Esophagus (tissue), 2 donors: ENCODE measurements around the gene FCF1. TPM values are rescaled to one million over a fixed set of nuclear protein-coding genes. Genes with fewer than 3 reads are reported as not detected.

Experiments used
- H3K27ac ChIP-seq, 2 donors: one replicate each; pipeline ENCODE4 v1.5.1; 2013; ENCODE audit warnings: low read depth in 2 of 2, mild to moderate bottlenecking in 2 of 2, inconsistent platforms in 1 of 2, low read length in 1 of 2, moderate library complexity in 1 of 2
- H3K27me3 ChIP-seq, 2 donors: one replicate each; pipeline ENCODE4 v1.6.1; 2013; ENCODE audit warnings: low read length in 2 of 2, control low read depth in 1 of 2, mild to moderate bottlenecking in 1 of 2; ENCODE audit not compliant: insufficient read depth in 2 of 2, control insufficient read depth in 1 of 2
- H3K36me3 ChIP-seq, 2 donors: one replicate each; pipeline ENCODE4 v1.6.1; 2013; ENCODE audit warnings: low read length in 1 of 2; ENCODE audit not compliant: control insufficient read depth in 2 of 2, insufficient read depth in 2 of 2
- H3K4me1 ChIP-seq, 2 donors: one replicate each; pipeline ENCODE4 v1.6.1; 2013; ENCODE audit warnings: low read length in 1 of 2; ENCODE audit not compliant: control insufficient read depth in 2 of 2, insufficient read depth in 2 of 2
- H3K4me3 ChIP-seq, 2 donors: one replicate each; pipeline ENCODE4 v1.5.1; 2013; ENCODE audit warnings: low read length in 2 of 2, mild to moderate bottlenecking in 2 of 2, low read depth in 1 of 2, moderate library complexity in 1 of 2
- H3K9me3 ChIP-seq, 2 donors: one replicate each; pipeline ENCODE4 v1.6.1; 2013; ENCODE audit warnings: mild to moderate bottlenecking in 2 of 2, low read depth in 1 of 2, low read length in 1 of 2, moderate library complexity in 1 of 2; ENCODE audit not compliant: control insufficient read depth in 2 of 2, insufficient read depth in 1 of 2
- WGBS, 2 donors: extraction: QIAGEN DNeasy Blood & Tissue Kit; methylation state at CpG; one replicate each; pipeline ENCODE4 v1.1.7; 2013; 5-methylcytosine and 5-hydroxymethylcytosine counted together
- polyA plus RNA-seq, 2 donors: library from polyadenylated mRNA; stranded (reverse); fragments of 200-250 nt; gene quantifications; one replicate each; pipeline ENCODE4 v1.2.3, GENCODE V29; 2013
- donor health status: healthy with polysubstance abuse.
- donor health status: Bipolar disorder and iron deficiency.

FCF1 gene
- polyA plus RNA-seq, 2 donors: 4.4 to 19.8 TPM

DNA sequence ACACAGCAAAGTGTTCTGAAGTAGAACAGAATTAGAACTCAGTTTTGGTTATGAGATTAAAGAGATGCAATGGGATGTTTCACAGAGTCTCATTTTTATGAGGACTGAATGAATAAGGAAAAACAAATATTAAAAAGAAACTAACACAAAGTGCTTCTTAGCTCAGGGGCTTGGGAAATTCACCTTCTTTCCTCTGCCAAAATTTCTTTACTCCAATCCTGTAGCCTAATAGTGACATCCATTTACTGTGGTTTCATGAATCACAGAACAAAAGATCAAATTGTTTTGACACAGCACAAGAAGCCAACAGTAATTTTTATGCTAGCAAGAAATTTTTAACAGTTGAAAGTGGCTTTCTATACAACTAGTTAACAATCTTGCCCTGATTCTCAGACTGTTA, 37.7 kb upstream of the FCF1 start:
- Histone ChIP-seq H3K27me3 (no peaks in the 10 kb centered on the region), H3K4me1 (no peaks in the 10 kb centered on the region), H3K9me3 (no peaks in the 10 kb centered on the region), H3K4me3 (no peak overlapping the region), H3K36me3 (peaks cover 7 to 19% of the 10 kb centered on the region in 2 donors), H3K27ac (no peak overlapping the region)

DNA sequence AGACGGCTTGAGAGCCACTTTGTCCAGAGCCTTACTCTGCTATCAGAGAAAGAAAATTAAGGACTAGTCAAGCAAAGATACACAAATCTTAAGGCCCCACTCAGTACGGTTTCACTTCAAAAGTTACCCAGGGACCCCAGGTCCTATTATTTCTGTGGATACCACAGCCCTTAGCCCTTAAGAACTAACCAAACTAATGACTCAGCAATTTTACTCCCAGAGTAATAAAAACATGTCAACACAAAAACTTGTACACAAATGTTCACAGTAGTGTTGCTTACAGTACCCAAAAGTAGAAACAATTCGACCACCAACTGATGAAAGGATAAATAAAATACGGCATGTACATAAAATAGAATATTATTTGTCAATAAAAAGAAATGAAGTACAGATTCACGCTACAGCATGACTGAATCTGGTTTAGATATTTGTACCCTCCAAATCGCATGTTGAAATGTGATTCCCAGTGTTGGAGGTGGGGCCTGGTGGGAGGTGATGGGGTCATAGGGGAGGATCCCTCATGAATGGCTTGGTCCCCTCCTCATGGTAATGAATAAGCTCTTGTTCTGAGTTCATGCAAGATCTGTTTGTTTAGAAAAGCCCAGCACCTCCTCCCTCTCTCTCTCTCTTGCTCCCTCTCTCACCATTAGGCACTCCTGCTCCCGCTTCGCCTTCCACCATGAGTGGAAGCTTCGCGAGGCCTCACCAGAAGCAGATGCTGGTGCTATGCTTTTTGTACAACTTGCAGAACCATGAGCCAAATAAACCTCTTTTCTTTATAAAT, 30.6 kb upstream of the FCF1 start:
- 91 to 92% methylated on average over 10 of the region's 10 CpGs for WGBS, 2 donors
- H3K9me3 ChIP-seq: no peaks in the 10 kb centered on the region
- H3K4me1 ChIP-seq: no peaks in the 10 kb centered on the region
- peaks cover 0 to 13% of the 10 kb centered on the region in 2 donors for H3K36me3 ChIP-seq
- no peak overlapping the region for H3K4me3 ChIP-seq
- H3K27ac ChIP-seq: no peak overlapping the region
- H3K27me3 ChIP-seq: no peaks in the 10 kb centered on the region

- Histone ChIP-seq H3K4me1 (no peaks in the 10 kb centered on the region), H3K36me3 (peaks cover 0 to 10% of the 10 kb centered on the region in 2 donors), H3K4me3 (no peak overlapping the region), H3K9me3 (no peaks in the 10 kb centered on the region), H3K27me3 (no peaks in the 10 kb centered on the region), H3K27ac (no peak overlapping the region)
- WGBS, 2 donors: 67 to 70% methylated on average over 3 of the region's 3 CpGs
These were observed 29.5 kb upstream of the FCF1 start for GRCh38 chr14:74683406-74683805.

DNA sequence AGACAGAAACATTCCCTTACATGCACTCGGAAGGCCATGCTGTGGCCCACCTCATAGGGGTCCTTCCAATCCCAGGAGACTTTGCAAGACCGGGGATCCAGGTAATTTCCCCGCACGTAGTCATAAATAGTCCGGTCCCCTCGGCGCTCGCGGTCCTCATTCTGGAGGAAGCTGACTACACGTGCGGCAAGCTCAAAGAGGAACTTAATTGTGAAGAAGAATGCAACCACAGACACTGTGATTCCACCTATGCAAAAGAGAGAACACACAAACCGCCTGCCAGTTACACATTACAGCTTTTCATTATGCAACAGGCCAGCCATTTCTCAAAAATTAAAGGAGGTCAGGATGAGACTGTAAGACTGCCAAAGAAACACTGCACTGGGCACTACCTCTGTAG, 28.5 kb upstream of the FCF1 start:
- Histone ChIP-seq H3K9me3 (no peaks in the 10 kb centered on the region), H3K27me3 (no peaks in the 10 kb centered on the region), H3K27ac (no peak overlapping the region), H3K4me1 (no peaks in the 10 kb centered on the region), H3K4me3 (no peak overlapping the region), H3K36me3 (peaks cover 0 to 10% of the 10 kb centered on the region in 2 donors)
- 82 to 86% methylated on average over 12 of the region's 12 CpGs for WGBS, 2 donors

DNA sequence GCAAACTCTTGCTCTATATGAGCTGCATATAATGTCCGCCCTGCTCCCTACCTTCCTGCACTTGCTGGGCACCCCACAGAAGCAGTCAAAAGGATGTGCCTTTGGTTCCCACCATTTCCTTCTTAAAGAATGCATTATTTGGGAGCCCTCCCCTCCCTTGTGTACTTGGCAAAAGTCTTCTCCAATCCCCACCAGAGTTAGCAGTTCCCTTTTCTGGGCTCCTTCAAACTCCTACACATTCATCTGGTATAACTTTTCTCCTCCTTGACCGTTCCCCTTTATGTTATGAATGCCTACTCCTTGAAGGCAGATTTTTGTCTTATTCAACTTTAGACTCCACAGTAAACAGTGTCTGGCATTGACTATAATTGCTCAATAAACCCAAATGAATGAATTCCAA, 27.9 kb upstream of the FCF1 start:
- H3K4me1 ChIP-seq: no peaks in the 10 kb centered on the region
- WGBS, 2 donors: 91 to 95% methylated on average over 2 of the region's 2 CpGs
- H3K9me3 ChIP-seq: no peaks in the 10 kb centered on the region
- peaks cover 0 to 12% of the 10 kb centered on the region in 2 donors for H3K36me3 ChIP-seq
- H3K27me3 ChIP-seq: no peaks in the 10 kb centered on the region
- no peak overlapping the region for H3K27ac ChIP-seq
- no peak overlapping the region for H3K4me3 ChIP-seq

DNA sequence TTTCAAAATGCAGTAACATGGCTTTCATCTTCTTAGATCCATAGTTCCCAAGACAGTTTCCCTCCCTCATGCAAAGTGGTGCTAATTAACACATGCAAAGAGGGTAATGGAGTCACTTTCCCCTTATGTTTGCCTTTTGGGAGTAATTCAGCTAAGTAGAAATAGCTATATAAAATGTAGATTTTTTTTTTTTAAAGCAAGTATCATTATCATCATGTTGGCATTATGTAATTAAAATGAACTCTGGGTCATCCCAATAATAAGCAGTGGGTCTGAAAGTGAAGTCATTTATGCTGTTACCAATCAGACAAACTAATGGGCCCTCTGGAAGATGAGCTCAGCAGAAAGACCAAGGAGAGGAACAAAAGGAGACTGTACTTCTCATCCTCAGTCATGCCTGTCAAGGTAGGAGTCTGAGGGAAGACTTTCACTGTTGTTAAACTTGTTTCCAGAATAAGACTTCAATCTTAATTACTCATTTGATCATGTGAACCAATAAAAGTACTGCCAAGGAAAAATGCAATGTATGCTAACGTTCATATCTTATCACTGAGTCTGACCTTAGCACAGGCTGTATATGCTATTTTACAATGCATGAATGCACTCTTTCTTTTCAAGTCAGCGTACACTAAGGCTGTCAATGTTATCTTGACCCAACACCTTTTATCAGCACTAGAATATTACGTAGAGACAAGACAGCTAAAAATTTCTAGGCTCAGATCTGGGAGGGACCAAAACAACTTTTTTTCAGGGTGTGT, 26.8 kb upstream of the FCF1 start:
- Histone ChIP-seq H3K36me3 (peaks cover 0 to 13% of the 10 kb centered on the region in 2 donors), H3K4me3 (no peak overlapping the region), H3K27ac (no peak overlapping the region), H3K4me1 (no peaks in the 10 kb centered on the region), H3K9me3 (no peaks in the 10 kb centered on the region), H3K27me3 (no peaks in the 10 kb centered on the region)
- 60 to 82% methylated on average over 3 of the region's 3 CpGs for WGBS, 2 donors

- H3K27me3 ChIP-seq: no peaks in the 10 kb centered on the region
- peaks cover 2% of the 10 kb centered on the region in 2 donors for H3K36me3 ChIP-seq
- H3K9me3 ChIP-seq: no peaks in the 10 kb centered on the region
- H3K27ac ChIP-seq: no peak overlapping the region
- H3K4me3 ChIP-seq: no peak overlapping the region
- 82 to 83% methylated on average over 2 of the region's 2 CpGs for WGBS, 2 donors
- H3K4me1 ChIP-seq: no peaks in the 10 kb centered on the region
These were observed 21.5 kb upstream of the FCF1 start for GRCh38 chr14:74691456-74691855.

DNA sequence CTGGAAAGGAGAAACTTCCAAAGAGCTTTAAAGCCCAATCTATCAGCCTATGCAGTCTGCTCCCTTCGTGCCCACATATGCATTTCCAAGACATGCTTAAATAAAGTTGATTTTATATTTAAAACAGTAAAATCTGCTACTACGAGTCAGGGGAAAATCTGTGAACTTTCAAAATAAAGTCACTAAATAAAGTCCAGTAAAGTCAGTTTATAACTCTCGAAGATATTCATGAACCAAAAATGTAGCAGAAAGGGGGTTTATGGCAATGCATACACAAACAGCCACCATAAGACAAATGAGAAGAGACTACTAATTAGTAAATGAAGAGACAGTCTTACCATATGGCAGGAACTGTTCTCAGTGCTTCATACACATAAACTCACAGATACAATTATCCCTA, 19.8 kb upstream of the FCF1 start:
- no peak overlapping the region for H3K4me3 ChIP-seq
- no peak overlapping the region for H3K27ac ChIP-seq
- WGBS, 2 donors: 94 to 95% methylated on average over 3 of the region's 3 CpGs
- H3K4me1 ChIP-seq: no peaks in the 10 kb centered on the region
- H3K36me3 ChIP-seq: peaks cover 2 to 8% of the 10 kb centered on the region in 2 donors
- H3K9me3 ChIP-seq: no peaks in the 10 kb centered on the region
- no peaks in the 10 kb centered on the region for H3K27me3 ChIP-seq

DNA sequence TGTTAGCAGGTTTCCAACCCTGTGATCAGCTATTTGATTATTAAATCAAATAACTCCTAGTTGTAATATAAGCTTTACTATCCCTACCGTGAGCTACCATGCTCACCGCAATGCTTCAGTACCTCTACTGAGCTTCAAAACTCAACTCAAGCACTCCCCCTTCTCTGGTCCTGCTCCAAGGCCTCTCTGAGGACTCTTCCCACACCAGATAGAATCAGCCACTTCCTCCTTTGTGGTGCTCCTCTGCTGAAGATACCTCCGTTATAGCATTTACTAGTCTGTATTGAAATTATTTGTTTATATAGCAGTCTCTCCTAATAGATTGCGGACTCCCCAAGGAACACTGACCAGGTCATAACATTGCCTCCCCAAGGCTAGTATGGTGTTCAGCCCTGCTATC, 17.5 kb upstream of the FCF1 start:
- WGBS, 2 donors: 88 to 93% methylated on average over 4 of the region's 4 CpGs
- no peaks in the 10 kb centered on the region for H3K27me3 ChIP-seq
- no peaks in the 10 kb centered on the region for H3K9me3 ChIP-seq
- H3K4me3 ChIP-seq: no peak overlapping the region
- no peak overlapping the region for H3K27ac ChIP-seq
- no peaks in the 10 kb centered on the region for H3K4me1 ChIP-seq
- H3K36me3 ChIP-seq: peaks cover 2 to 6% of the 10 kb centered on the region in 2 donors
